NCI-H460 (cell line): ENCODE measurements around the gene MAP3K5. TPM values are rescaled to one million over a fixed set of nuclear protein-coding genes. Genes with fewer than 3 reads are reported as not detected.
"Not testable (repeated sequence)": the region's sequence is repeated elsewhere in the genome, so short reads cannot be mapped to it uniquely, and the experiment has no call there.

Experiments
- DNase-seq: peaks from one replicate; pipeline ENCODE4 v3.0.0-alpha.2; 2016; ENCODE audit warnings: low read depth; ENCODE audit errors: extremely low read depth
- total RNA-seq: library from RNA; depleted of rRNA; stranded (reverse); fragments of >200 nt; shearing (Covaris generic); gene quantifications from 2 replicates; pipeline ENCODE4 v1.2.3, GENCODE V29; 2014

Gene MAP3K5
- total RNA-seq, 1 experiment from 2014 or later = 6.8 TPM

- no peak for DNase-seq
These were observed 179.4 kb downstream of the MAP3K5 start for GRCh38 chr6:136612666-136613389.

- DNase-seq = no peak
These were observed 180.5 kb downstream of the MAP3K5 start for GRCh38 chr6:136611746-136612145.

- DNase-seq = no peak
These were observed 181.1 kb downstream of the MAP3K5 start for GRCh38 chr6:136611133-136611532.

- peak; percentile 97 for DNase-seq
These were observed 182.2 kb downstream of the MAP3K5 start for GRCh38 chr6:136609873-136610706.

GRCh38 chr6:136608991-136609390, 183.3 kb downstream of the MAP3K5 start:
- no peak for DNase-seq

GRCh38 chr6:136607932-136608772, 184.1 kb downstream of the MAP3K5 start:
- peak; percentile 69 for DNase-seq

GRCh38 chr6:136607204-136607931, 184.9 kb downstream of the MAP3K5 start:
- no peak for DNase-seq

- DNase-seq = no peak
These were observed 187.3 kb downstream of the MAP3K5 start for GRCh38 chr6:136604928-136605510.

GRCh38 chr6:136604328-136604825, 187.9 kb downstream of the MAP3K5 start:
- DNase-seq = no peak

- DNase-seq = no peak
These were observed 191.5 kb downstream of the MAP3K5 start for GRCh38 chr6:136600818-136601217.

GRCh38 chr6:136599329-136600011, 192.8 kb downstream of the MAP3K5 start:
- no peak for DNase-seq

- DNase-seq = no peak
These were observed 194.2 kb downstream of the MAP3K5 start for GRCh38 chr6:136598048-136598447.

GRCh38 chr6:136594671-136595070, 197.6 kb downstream of the MAP3K5 start:
- DNase-seq = no peak

GRCh38 chr6:136593748-136594490, 198.4 kb downstream of the MAP3K5 start:
- DNase-seq = peak; percentile 68

GRCh38 chr6:136592930-136593673, 199.2 kb downstream of the MAP3K5 start:
- DNase-seq = no peak

- no peak for DNase-seq
These were observed 200.7 kb downstream of the MAP3K5 start for GRCh38 chr6:136591617-136592016.

GRCh38 chr6:136590846-136591245, 201.4 kb downstream of the MAP3K5 start:
- not testable (repeated sequence) for DNase-seq

- DNase-seq = no peak
These were observed 204.8 kb downstream of the MAP3K5 start for GRCh38 chr6:136587527-136587926.
